Glutamatergic neuron (in vitro differentiated cells): ENCODE results near the gene MPPED2. TPM values are rescaled to one million over a fixed set of nuclear protein-coding genes. Genes with fewer than 3 reads are reported as not detected.

Experiments
- DNase-seq: peaks from one replicate; pipeline ENCODE4 v3.0.0; 2022
- H3K27ac Mint-ChIP-seq: one replicate; pipeline ENCODE4 v1.8.0; 2020; ENCODE audit warnings: mild to moderate bottlenecking, mixed read lengths, inconsistent platforms; ENCODE audit not compliant: unreplicated experiment
- H3K27me3 Mint-ChIP-seq: one replicate; pipeline ENCODE4 v1.8.0; 2020; ENCODE audit warnings: mild to moderate bottlenecking, moderate library complexity, mixed read lengths, inconsistent platforms; ENCODE audit not compliant: unreplicated experiment
- H3K36me3 Mint-ChIP-seq: one replicate; pipeline ENCODE4 v1.8.0; 2020; ENCODE audit warnings: mild to moderate bottlenecking, mixed read lengths, inconsistent platforms; ENCODE audit not compliant: unreplicated experiment
- H3K4me1 Mint-ChIP-seq: one replicate; pipeline ENCODE4 v1.8.0; 2020; ENCODE audit warnings: mild to moderate bottlenecking, low read depth, mixed read lengths, inconsistent platforms; ENCODE audit not compliant: unreplicated experiment
- H3K4me3 Mint-ChIP-seq: one replicate; pipeline ENCODE4 v1.8.0; 2020; ENCODE audit warnings: mild to moderate bottlenecking, mixed read lengths, inconsistent platforms; ENCODE audit not compliant: unreplicated experiment
- H3K9me3 Mint-ChIP-seq: one replicate; pipeline ENCODE4 v1.8.0; 2020; ENCODE audit warnings: mild to moderate bottlenecking, moderate library complexity, mixed read lengths, inconsistent platforms; ENCODE audit not compliant: unreplicated experiment
- total RNA-seq: library from RNA; stranded (reverse); fragmentation: NEBNext Ultra II Directional; extraction: Animal tissue kit (Norgen Biotek cat#: 25700); gene quantifications from one replicate; pipeline ENCODE4 v1.2.1, GENCODE V29; 2021; ENCODE audit not compliant: unreplicated experiment
- TF ChIP-seq, protein P1 (sequence below): fragments of 200-600 bp; sonication (generic); IDR thresholded peaks from one replicate; pipeline ENCODE4 v1.5.0; 2021; ENCODE audit not compliant: partially characterized antibody, unreplicated experiment

The MPPED2 gene
- total RNA-seq, 1 donor from 2014 or later, result 11.0 TPM

DNA sequence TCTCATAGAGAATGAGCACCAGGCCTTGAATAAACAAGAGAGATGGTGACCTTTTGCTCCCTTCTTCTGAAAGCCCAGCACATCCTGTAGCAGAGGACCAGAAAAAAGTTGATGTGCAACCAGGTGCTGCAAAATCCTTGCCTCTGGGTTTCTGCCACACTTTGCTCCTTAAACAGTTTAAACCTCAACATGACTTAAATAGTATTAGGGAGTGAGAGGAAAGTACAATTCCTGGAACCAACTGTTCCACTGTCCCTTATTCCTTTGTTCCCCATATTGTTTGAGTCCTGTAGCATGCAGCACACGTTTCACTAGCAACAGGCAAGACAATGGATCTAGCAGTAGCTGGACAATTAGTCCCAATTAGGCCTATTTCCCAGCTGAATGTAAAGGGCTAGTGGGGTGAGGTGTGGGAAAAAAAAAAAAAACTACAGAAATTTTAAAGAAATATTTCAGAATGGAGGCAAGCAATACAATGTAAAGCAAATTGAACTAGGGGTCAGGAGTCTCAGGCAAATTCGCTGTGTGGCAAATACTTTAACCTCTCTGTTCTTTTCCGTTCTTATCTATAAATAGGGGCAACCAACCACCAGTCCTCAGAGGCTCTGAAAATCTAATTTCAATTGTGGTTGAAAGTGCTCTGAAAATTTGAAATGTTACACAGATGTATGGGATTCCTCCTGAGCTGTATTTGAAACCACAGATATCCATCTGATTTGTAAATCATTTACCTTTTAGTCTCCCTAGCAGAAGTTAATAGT lies 6.6 kb downstream of the MPPED2 start:
- H3K9me3 Mint-ChIP-seq, result peaks cover 1% of the 10 kb centered on the region
- H3K27me3 Mint-ChIP-seq, result peaks cover 7% of the 10 kb centered on the region
- peaks cover 2% of the 10 kb centered on the region for H3K4me1 Mint-ChIP-seq
- no peak overlapping the region for H3K27ac Mint-ChIP-seq
- TF ChIP-seq, protein P1, sequence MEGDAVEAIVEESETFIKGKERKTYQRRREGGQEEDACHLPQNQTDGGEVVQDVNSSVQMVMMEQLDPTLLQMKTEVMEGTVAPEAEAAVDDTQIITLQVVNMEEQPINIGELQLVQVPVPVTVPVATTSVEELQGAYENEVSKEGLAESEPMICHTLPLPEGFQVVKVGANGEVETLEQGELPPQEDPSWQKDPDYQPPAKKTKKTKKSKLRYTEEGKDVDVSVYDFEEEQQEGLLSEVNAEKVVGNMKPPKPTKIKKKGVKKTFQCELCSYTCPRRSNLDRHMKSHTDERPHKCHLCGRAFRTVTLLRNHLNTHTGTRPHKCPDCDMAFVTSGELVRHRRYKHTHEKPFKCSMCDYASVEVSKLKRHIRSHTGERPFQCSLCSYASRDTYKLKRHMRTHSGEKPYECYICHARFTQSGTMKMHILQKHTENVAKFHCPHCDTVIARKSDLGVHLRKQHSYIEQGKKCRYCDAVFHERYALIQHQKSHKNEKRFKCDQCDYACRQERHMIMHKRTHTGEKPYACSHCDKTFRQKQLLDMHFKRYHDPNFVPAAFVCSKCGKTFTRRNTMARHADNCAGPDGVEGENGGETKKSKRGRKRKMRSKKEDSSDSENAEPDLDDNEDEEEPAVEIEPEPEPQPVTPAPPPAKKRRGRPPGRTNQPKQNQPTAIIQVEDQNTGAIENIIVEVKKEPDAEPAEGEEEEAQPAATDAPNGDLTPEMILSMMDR, result no peak
- H3K4me3 Mint-ChIP-seq, result no peak overlapping the region
- H3K36me3 Mint-ChIP-seq, result no peaks in the 10 kb centered on the region
- DNase-seq, result no peak

DNA sequence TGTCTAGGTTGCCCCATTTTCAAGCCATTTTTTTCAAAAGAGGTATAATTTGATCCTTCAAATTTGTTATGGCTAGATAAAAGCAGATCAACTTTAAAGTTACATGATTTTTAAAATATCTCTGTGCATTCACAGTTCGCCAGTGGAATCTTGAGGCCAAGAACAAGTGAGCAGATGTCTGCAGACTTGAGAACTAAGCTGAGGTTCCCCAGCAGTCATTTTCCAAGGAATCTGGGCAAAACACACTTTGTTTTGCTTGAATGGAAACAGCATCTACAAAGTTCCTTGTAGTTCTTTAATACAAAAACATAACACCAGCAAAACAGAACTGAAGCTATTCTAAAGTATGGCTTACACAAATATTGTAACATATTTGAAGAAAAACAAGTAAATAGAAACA lies 7.7 kb downstream of the MPPED2 start:
- no peak overlapping the region for H3K27ac Mint-ChIP-seq
- H3K36me3 Mint-ChIP-seq, result no peaks in the 10 kb centered on the region
- H3K27me3 Mint-ChIP-seq, result no peaks in the 10 kb centered on the region
- no peaks in the 10 kb centered on the region for H3K4me1 Mint-ChIP-seq
- TF ChIP-seq, protein P1, result no peak
- H3K9me3 Mint-ChIP-seq, result no peaks in the 10 kb centered on the region
- no peak overlapping the region for H3K4me3 Mint-ChIP-seq
- DNase-seq, result no peak

DNA sequence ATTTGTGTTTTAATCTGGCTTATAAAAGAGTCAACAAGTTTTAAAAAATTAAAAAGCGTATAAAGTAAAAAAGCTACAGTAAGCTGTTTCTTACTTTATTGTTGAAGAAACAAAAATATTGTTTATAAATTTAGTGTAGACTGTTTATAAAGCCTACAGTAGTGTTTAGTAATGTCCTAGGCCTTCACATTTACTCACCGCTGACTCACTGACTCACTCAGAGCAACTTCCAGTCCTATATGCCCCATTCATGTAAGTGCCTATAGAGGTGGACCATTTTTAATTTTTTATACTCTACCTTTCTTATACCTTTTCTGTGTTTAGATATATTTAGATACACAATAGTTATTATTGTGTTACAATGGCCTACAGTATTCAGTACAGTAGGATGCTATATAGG lies 12.2 kb downstream of the MPPED2 start:
- Mint-ChIP-seq H3K9me3 (peaks cover 2% of the 10 kb centered on the region), H3K4me3 (no peak overlapping the region), H3K4me1 (peaks cover 9% of the 10 kb centered on the region), H3K27ac (no peak overlapping the region), H3K36me3 (no peaks in the 10 kb centered on the region), H3K27me3 (no peaks in the 10 kb centered on the region)
- TF ChIP-seq, protein P1, result no peak
- DNase-seq, result no peak

DNA sequence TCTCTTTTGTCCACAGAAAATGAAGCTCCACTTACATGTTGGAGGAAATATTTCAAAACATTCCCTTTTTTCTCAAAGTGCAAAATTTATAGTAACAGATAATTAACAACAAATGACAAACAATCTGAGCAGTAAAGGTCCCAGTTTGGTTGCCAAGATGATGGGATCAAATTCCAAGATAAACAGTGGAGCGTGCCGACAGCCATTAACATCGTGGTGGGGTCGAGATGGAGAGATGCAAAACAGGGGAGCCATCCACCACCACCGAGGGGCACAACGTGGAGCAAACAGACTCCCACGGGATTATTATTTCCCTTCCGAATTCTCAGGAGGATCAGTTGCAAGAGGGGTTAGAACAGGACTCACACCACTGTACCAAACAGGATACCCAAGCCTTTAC lies 17.2 kb downstream of the MPPED2 start:
- peaks cover 30% of the 10 kb centered on the region for H3K4me1 Mint-ChIP-seq
- peak overlapping the region; percentile 45 for H3K4me3 Mint-ChIP-seq
- H3K27ac Mint-ChIP-seq, result peak overlapping the region; percentile 31
- peaks cover 2% of the 10 kb centered on the region for H3K9me3 Mint-ChIP-seq
- H3K27me3 Mint-ChIP-seq, result no peaks in the 10 kb centered on the region
- TF ChIP-seq, protein P1, result no peak
- DNase-seq, result no peak
- H3K36me3 Mint-ChIP-seq, result no peaks in the 10 kb centered on the region

DNA sequence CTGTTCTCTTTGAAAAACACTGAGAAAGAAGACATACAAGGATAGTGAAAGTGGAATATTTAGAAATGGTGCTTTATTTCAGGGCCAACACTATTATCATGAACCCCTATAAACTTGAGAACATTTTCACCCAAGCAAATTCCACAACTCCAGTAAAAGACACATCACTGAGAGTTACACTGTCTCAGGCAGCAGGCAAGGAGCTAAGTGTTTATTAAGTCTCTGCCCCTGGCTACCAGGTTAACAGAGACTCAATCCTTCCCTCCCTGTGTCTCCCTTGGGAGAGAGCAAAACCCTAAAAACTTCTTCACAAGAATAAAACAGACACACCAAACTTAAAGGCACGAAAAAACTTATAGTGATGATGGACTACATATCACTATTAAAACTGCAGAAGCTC lies 18.5 kb downstream of the MPPED2 start:
- Mint-ChIP-seq H3K4me3 (no peak overlapping the region), H3K27me3 (no peaks in the 10 kb centered on the region), H3K9me3 (peaks cover 2% of the 10 kb centered on the region), H3K4me1 (peaks cover 30% of the 10 kb centered on the region), H3K27ac (no peak overlapping the region), H3K36me3 (peaks cover 6% of the 10 kb centered on the region)
- TF ChIP-seq, protein P1, result no peak
- no peak for DNase-seq
